GM12874 (cell line): ENCODE results near the gene DLG1.

Source experiments
- TF ChIP-seq, protein P1 (sequence below): IDR thresholded peaks from 2 replicates; pipeline ENCODE4 v1.5.1; 2011; ENCODE audit warnings: low read depth, mild to moderate bottlenecking, control low read depth, low read length, moderate library complexity; ENCODE audit not compliant: insufficient read depth

DLG1 gene

DNA sequence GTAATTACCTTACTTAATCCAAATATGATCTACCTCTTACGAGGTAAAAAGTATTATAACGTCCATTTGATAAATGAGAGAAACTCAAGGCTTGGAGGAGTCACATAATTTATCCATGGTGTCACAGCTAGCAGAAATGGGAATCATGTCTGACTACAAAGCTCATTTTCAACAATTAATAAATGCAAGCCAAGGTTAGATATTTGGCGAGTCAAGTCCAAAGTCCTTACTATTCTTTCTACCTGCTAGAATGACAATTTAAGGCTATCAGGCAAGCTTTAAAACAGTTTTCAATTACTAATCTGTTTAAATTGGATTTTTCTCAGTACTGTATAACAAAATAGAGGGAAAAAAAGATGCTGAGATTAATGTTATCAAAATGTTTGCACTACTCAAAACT is 68.6 kb downstream of the DLG1 start:
- TF ChIP-seq, protein P1, sequence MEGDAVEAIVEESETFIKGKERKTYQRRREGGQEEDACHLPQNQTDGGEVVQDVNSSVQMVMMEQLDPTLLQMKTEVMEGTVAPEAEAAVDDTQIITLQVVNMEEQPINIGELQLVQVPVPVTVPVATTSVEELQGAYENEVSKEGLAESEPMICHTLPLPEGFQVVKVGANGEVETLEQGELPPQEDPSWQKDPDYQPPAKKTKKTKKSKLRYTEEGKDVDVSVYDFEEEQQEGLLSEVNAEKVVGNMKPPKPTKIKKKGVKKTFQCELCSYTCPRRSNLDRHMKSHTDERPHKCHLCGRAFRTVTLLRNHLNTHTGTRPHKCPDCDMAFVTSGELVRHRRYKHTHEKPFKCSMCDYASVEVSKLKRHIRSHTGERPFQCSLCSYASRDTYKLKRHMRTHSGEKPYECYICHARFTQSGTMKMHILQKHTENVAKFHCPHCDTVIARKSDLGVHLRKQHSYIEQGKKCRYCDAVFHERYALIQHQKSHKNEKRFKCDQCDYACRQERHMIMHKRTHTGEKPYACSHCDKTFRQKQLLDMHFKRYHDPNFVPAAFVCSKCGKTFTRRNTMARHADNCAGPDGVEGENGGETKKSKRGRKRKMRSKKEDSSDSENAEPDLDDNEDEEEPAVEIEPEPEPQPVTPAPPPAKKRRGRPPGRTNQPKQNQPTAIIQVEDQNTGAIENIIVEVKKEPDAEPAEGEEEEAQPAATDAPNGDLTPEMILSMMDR = no peak

DNA sequence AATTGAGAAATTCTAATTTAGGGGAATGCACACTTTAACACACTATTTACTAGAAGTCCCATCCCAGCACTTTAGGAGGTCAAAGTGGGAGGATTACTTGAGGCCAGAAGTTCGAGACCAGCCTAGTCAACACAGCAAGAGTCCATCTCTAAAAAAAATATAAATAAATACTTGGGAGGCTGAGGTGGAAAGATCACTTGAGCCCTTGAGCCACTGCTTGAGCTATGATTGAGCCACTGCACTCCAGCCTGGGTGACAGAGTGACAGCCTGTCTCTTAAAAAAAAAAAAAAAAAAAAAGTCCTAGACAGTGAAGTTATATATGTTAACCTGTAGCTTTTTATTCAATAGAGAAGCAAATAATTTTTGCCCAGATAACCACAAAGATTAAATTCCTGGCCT is 69.2 kb downstream of the DLG1 start:
- TF ChIP-seq, protein P1 = no peak

DNA sequence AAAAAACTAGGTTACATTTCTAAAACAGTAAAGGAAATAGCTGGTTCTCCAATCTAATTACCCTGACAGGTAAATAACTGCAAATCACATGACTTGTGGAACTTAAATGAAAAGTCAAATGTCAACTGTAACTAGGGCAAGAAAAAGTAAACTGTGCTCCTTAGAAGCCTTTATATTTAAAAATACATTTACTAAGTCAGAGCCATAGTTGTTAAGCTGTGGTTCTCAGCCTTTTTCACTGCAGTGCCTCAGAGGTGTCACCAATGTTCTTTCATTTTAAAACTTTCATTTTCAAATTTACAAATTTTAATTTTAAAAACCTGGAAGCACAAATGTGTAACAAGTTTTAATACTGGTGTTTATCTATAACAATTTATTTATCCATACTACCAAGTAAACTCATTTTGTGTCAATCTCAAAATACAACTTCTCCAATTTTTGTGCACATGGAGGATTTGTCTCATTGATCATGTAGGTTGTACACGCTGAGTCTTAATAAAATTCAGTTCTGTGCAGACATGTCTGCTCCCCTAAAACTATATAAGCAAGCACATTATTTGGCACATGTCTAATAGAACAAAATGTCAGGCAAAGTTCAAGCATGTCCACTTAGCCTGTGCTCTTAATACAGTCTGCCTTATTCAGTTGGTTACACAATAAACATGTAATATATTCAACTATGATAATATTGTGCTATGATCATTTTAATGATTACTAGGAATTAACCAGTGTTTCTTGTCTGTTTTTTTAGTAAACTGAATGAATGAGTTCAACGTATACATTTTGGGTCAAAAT is 70.4 kb downstream of the DLG1 start:
- TF ChIP-seq, protein P1 = no peak

DNA sequence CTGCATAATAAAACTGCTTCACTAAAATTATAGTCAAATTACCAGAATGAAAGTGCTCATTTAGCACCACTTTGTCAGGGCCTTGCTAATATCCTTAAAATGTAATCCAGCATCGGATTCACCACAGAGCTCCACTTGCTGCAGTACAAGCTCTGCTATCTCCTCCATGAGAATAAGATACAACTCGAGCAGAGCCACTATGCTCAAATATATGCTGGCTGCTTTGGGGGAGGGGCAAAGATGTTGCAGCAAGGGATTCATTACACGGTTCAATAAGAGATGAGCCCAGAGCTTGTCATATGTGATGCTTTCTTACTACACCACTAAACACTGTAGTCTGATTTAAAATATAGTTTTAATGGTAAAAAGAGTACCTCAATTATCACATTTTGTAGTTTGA is 72.2 kb downstream of the DLG1 start:
- TF ChIP-seq, protein P1 = no peak

DNA sequence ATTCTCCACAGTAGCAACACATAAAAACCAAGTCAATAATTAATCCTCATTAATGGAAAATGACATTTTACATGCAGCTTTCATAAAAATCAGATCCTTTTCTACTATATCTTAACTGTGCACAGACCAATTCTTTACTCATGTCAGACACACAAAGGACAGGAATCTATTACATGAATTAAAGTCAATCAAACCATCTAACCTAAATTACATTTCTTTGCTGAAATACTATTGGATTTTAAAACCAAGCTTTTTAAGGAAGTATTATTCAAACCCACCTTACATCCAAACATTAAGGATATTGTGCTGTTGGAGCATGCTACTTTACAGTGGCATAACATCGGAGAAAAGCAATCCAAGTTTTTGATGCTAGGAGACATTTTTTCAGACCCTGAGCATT is 72.8 kb downstream of the DLG1 start:
- TF ChIP-seq, protein P1 = no peak

DNA sequence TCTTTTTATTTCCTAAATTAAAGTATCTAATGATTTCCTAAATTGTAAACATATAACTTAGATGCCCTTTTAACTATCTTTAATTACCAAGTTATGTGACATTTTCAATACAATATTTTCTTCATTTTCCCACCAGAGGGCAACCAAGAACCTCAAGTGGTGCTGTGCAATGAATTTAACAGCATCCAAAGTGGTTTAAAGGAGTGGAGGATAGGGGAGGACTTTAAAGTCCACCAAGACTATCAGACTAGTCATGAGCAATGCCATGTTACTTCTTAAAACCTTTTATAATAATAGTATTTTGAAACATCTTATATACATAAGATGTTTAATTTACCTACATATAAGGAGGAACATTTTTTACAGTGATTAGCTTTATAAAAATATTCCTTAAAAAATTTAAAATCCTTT is 74.4 kb downstream of the DLG1 start:
- TF ChIP-seq, protein P1 = 0 out of 2 replicates have a peak, but pooled peaks have one; percentile 30

DNA sequence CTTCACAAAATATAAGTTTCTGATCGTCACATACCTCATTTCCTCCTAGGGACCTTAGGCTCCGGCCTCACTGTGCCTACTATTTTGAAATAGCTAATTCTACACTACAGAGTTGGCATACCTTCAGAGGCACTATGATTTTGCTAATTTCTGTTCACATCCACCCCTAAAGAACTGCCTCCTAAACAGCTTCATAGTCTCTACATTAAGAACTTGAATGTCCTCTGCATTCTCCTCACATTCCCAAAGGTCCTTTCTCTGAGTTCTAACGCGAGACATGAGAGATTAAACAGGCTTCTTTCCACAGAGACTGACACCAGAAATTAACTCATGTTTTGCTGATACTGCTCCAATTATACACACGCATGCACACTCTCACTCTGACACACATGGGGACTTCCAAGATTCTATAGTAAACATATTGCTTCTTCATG is 75.5 kb downstream of the DLG1 start:
- TF ChIP-seq, protein P1 = no peak
